SK-N-SH (cell line): ENCODE data around the gene AP3S2. TPM values are rescaled to one million over a fixed set of nuclear protein-coding genes. Genes with fewer than 3 reads are reported as not detected.

Experiments used
- CTCF ChIA-PET: fragments of 300-600, 350-600 bp; formaldehyde crosslinking; extraction: SDS; loops from one replicate; lab custom pipeline; 2021; lab: Yijun Ruan, JAX
- POLR2A ChIA-PET: fragments of 350-600 bp; sonication (Branson Sonifier 250); formaldehyde crosslinking; extraction: SDS; loops from one replicate; lab custom pipeline; 2020; ENCODE audit warnings: antibody characterized with exemption, inconsistent platforms; lab: Yijun Ruan, JAX
- DNase-seq: peaks from one replicate; pipeline ENCODE4 v3.0.0; 2012
- H2AFZ ChIP-seq: fragments of 200-600 bp; sonication (generic); 2 replicates; pipeline ENCODE4 v1.8.1; 2016; ENCODE audit warnings: antibody characterized with exemption, mild to moderate bottlenecking, low read depth
- H3F3A ChIP-seq: fragments of 200-600 bp; sonication (generic); replicated peaks from 2 replicates; pipeline ENCODE3; 2016; ENCODE audit warnings: antibody characterized with exemption, mild to moderate bottlenecking; ENCODE audit not compliant: insufficient read depth
- H3K27ac ChIP-seq, 2 experiments: fragments of 200-500 bp in 1 of 2; fragments of 200-600 bp in 1 of 2; sonication (Bioruptor generic) in 1 of 2; sonication (generic), shearing (Covaris generic) in 1 of 2; 2 replicates each; pipeline versions ENCODE4 v1.5.1 to v1.6.1; 2014 to 2016; ENCODE audit warnings: low read depth in 2 of 2, inconsistent platforms in 1 of 2, low read length in 1 of 2, mild to moderate bottlenecking in 1 of 2, mixed read lengths in 1 of 2
- H3K27me3 ChIP-seq: fragments of 200-600 bp; sonication (generic), shearing (Covaris generic); 2 replicates; pipeline ENCODE4 v1.6.1; 2016; ENCODE audit warnings: mixed run types; ENCODE audit not compliant: insufficient read depth
- H3K36me3 ChIP-seq, 2 experiments: fragments of 200-500 bp in 1 of 2; fragments of 200-600 bp in 1 of 2; sonication (Bioruptor generic) in 1 of 2; sonication (generic) in 1 of 2; replicated peaks in 1 of 2; 2 replicates each; pipeline versions ENCODE3 to v1.5.1; 2014 to 2016; ENCODE audit warnings: low read length in 1 of 2, mild to moderate bottlenecking in 1 of 2; ENCODE audit not compliant: insufficient read depth in 2 of 2, control insufficient read depth in 1 of 2
- H3K4me1 ChIP-seq, 2 experiments: fragments of 200-500 bp in 1 of 2; fragments of 200-600 bp in 1 of 2; sonication (Bioruptor generic) in 1 of 2; sonication (generic), shearing (Covaris generic) in 1 of 2; 2 replicates each; pipeline versions ENCODE4 v1.5.1 to v1.6.1; 2014 to 2016; ENCODE audit warnings: low read depth in 1 of 2, low read length in 1 of 2, mixed run types in 1 of 2; ENCODE audit not compliant: insufficient read depth in 2 of 2, control insufficient read depth in 1 of 2
- H3K4me2 ChIP-seq: fragments of 200-600 bp; sonication (generic), shearing (Covaris generic); 2 replicates; pipeline ENCODE4 v1.6.1; 2017; ENCODE audit warnings: mixed run types
- H3K4me3 ChIP-seq, 2 experiments: fragments of 200-500 bp in 1 of 2; fragments of 200-600 bp in 1 of 2; sonication (Bioruptor generic) in 1 of 2; sonication (generic), shearing (Covaris generic) in 1 of 2; 2 replicates each; pipeline versions ENCODE4 v1.5.1 to v1.8.1; 2014 to 2016; ENCODE audit warnings: low read depth in 2 of 2, inconsistent platforms in 1 of 2, low read length in 1 of 2, mild to moderate bottlenecking in 1 of 2, mixed read lengths in 1 of 2, moderate library complexity in 1 of 2
- H3K79me2 ChIP-seq: fragments of 200-600 bp; sonication (generic); 2 replicates; pipeline ENCODE4 v1.8.1; 2017; ENCODE audit warnings: mild to moderate bottlenecking; ENCODE audit not compliant: insufficient read depth
- H3K9ac ChIP-seq: fragments of 200-600 bp; sonication (generic); 2 replicates; pipeline ENCODE4 v1.6.1; 2017; ENCODE audit warnings: mixed run types
- H3K9me2 ChIP-seq: fragments of 200-600 bp; sonication (generic); 2 replicates; pipeline ENCODE4 v1.6.1; 2017; ENCODE audit warnings: mixed run types
- H3K9me3 ChIP-seq: fragments of 200-600 bp; sonication (generic); 2 replicates; pipeline ENCODE4 v1.6.1; 2017; ENCODE audit warnings: mixed run types, mild to moderate bottlenecking, moderate library complexity
- H4K20me1 ChIP-seq: fragments of 200-600 bp; sonication (generic); 2 replicates; pipeline ENCODE4 v1.6.1; 2017; ENCODE audit warnings: mild to moderate bottlenecking, mixed run types; ENCODE audit not compliant: insufficient read depth
- CHD2 ChIP-seq: fragments of 150-350 bp; IDR thresholded peaks from 2 replicates; pipeline ENCODE4 v1.6.1; 2018; ENCODE audit warnings: low read length; ENCODE audit not compliant: partially characterized antibody
- EZH2phosphoT487 ChIP-seq: fragments of 200-600 bp; sonication (generic); IDR thresholded peaks from 2 replicates; pipeline ENCODE4 v1.6.1; 2017; ENCODE audit warnings: low read depth, mixed run types, mild to moderate bottlenecking, antibody characterized with exemption, moderate library complexity, borderline replicate concordance
- FOSL2 ChIP-seq: IDR thresholded peaks from 2 replicates; pipeline ENCODE4 v1.4.0; 2012; ENCODE audit warnings: low read depth, mild to moderate bottlenecking, moderate library complexity, borderline replicate concordance
- FOXM1 ChIP-seq: IDR thresholded peaks from 2 replicates; pipeline ENCODE4 v1.4.0; 2012; ENCODE audit warnings: low read depth, mild to moderate bottlenecking
- GABPA ChIP-seq: IDR thresholded peaks from 2 replicates; pipeline ENCODE4 v1.4.0; 2012; ENCODE audit warnings: low read depth, mild to moderate bottlenecking
- GATA2 ChIP-seq: sonication (generic); formaldehyde crosslinking; IDR thresholded peaks from 2 replicates; pipeline ENCODE4 v1.5.0; 2020; ENCODE audit warnings: mild to moderate bottlenecking, missing genetic modification reagents
- MEF2A ChIP-seq: IDR thresholded peaks from 2 replicates; pipeline ENCODE4 v1.4.0; 2012; ENCODE audit warnings: low read depth, borderline replicate concordance
- MXI1 ChIP-seq: IDR thresholded peaks from 2 replicates; pipeline ENCODE4 v1.6.1; 2012; ENCODE audit warnings: mild to moderate bottlenecking, low read depth, low read length, improper control_type of control experiment
- NRF1 ChIP-seq: IDR thresholded peaks from 2 replicates; pipeline ENCODE4 v1.6.1; 2012; ENCODE audit warnings: low read depth, mild to moderate bottlenecking, low read length
- POLR2AphosphoS5 ChIP-seq: IDR thresholded peaks from 2 replicates; pipeline ENCODE4 v1.6.1; 2012; ENCODE audit warnings: low read depth, low read length
- RFX5 ChIP-seq: IDR thresholded peaks from 2 replicates; pipeline ENCODE4 v1.6.1; 2012; ENCODE audit warnings: mild to moderate bottlenecking, improper control_type of control experiment, low read length
- RXRA ChIP-seq: IDR thresholded peaks from 2 replicates; pipeline ENCODE4 v1.4.0; 2012; ENCODE audit warnings: low read depth, mild to moderate bottlenecking, borderline replicate concordance
- SIN3A ChIP-seq: IDR thresholded peaks from 2 replicates; pipeline ENCODE4 v1.6.1; 2012; ENCODE audit warnings: low read depth, mild to moderate bottlenecking, low read length, moderate library complexity, borderline replicate concordance
- SMC3 ChIP-seq: IDR thresholded peaks from 2 replicates; pipeline ENCODE4 v1.6.1; 2012; ENCODE audit warnings: low read depth, low read length, improper control_type of control experiment
- TCF12 ChIP-seq: IDR thresholded peaks from 2 replicates; pipeline ENCODE4 v1.4.0; 2012
- TEAD4 ChIP-seq: IDR thresholded peaks from 2 replicates; pipeline ENCODE4 v1.4.0; 2012; ENCODE audit warnings: mild to moderate bottlenecking, borderline replicate concordance; ENCODE audit not compliant: insufficient read depth
- WGBS: methylation state at CpG from one replicate; pipeline ENCODE4 v1.1.6; 2017; ENCODE audit warnings: low lambda C conversion rate; 5-methylcytosine and 5-hydroxymethylcytosine counted together
- polyA plus RNA-seq, 3 experiments: library from polyadenylated mRNA; depleted of rRNA; stranded (reverse); fragments of >200 nt; gene quantifications; 2 replicates each; pipeline ENCODE4 v1.2.3, GENCODE V29; 2012
- TF ChIP-seq, protein P1 (sequence below): IDR thresholded peaks from 2 replicates; pipeline ENCODE4 v1.4.0; 2012; ENCODE audit warnings: low read depth, borderline replicate concordance
- TF ChIP-seq, protein P2 (sequence below): IDR thresholded peaks from 2 replicates; pipeline ENCODE4; 2012
- TF ChIP-seq, protein P3 (sequence below): fragments of 150-350 bp; IDR thresholded peaks from 2 replicates; pipeline ENCODE4 v1.6.1; 2016; ENCODE audit warnings: mild to moderate bottlenecking, low read depth, low read length
- TF ChIP-seq, protein P4 (sequence below): fragments of 200-600 bp; sonication (generic); IDR thresholded peaks from 2 replicates; pipeline ENCODE4 v1.6.1; 2017; ENCODE audit warnings: antibody characterized with exemption, mild to moderate bottlenecking, moderate library complexity

AP3S2 gene
- polyA plus RNA-seq, 1 of the 3 experiments (the other 2 are of a cell fraction) = 11.9 TPM

DNA sequence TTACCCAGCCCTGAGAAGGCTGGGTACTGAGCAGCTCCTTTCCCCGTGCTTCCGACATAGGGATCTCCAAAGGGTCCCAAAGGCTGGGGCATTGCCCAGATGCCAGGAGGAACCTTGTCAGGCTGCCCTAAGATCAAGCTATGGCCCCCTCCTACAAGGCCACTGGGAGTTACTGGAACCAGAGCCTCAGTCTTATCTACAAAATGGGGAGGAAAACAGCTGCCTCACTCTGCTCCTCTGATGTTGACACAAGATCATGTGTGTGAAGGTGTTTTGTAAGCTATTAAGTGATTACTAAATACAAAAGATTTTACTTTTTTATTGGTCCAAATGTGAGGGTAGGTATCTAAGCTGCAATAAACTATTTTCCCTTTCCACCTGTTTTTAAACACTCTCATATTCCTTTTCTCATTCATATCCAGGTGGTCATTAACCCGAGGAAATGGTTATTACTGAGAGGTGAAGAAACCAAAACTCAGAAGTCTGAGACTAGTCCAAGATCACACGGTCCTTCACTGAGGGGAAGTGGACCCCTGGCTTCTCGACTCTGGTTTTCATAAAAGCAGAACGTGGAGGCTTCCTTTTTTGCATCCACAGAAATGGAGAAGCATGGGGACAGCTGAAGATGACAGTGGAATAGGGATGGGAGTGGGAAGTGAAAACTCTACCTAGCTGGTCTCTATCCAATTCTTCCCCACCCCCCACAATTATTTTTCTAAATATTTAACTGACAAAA is 17.3 kb upstream of the AP3S2 start:
- ChIA-PET POLR2A (interaction anchor here (1.3 kb wide), 1 partner anchor 17 kb away, joined by 3 read pairs; the partner anchor contains the start of gene AP3S2), CTCF (interaction anchor here (0.7 to 1.6 kb wide), 6 partner anchors 17 to 176 kb away, joined by 3 to 5 read pairs (median 4); partner anchors contain the start of gene AP3S2)
- H3K4me2 ChIP-seq = no peak overlapping the region

DNA sequence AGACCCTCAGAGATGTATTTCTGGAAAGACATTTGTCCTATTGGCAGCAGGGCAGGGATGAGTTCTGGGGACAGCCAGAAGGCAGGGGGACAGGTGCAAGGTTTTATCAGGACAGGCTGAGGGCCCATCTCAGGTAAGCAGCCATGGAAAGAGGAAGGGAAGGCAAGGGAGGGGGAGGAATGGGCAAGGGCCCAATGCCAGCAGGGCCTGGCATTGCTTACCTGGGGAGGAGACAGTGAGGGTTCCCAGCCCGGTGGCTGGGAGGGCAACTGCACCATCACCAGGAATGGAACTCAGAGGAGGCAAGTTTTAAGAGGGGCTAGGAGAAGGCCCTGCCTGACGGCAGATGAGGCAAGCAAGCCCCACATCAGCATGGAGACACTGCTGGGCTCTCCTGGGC is 15.8 kb upstream of the AP3S2 start:
- H3K4me1 ChIP-seq = peaks cover 0 to 8% of the 10 kb centered on the region in 2 experiments; a peak in 1 of 4 replicates
- no peak overlapping the region for H2AFZ ChIP-seq
- H3K27ac ChIP-seq = no peak overlapping the region
- H3K4me2 ChIP-seq = no peak overlapping the region
- ChIA-PET POLR2A (no interaction called here), CTCF (interaction anchor here (1.5 to 1.6 kb wide), 2 partner anchors 16 to 161 kb away, joined by 3 read pairs; partner anchors contain the start of gene AP3S2)
- H3F3A ChIP-seq = no peaks in the 10 kb centered on the region
- no peaks in the 10 kb centered on the region for H3K27me3 ChIP-seq
- no peaks in the 10 kb centered on the region for H3K9me2 ChIP-seq
- no peak overlapping the region for H3K9ac ChIP-seq
- H3K4me3 ChIP-seq = no peak overlapping the region
- H3K79me2 ChIP-seq = peaks cover 3% of the 10 kb centered on the region; the same call in 1 of the 2 replicates
- 92% methylated on average over 1 of the region's 2 CpGs for WGBS
- DNase-seq = no peak
- no peaks in the 10 kb centered on the region for H4K20me1 ChIP-seq
- H3K36me3 ChIP-seq = no peaks in the 10 kb centered on the region
- no peaks in the 10 kb centered on the region for H3K9me3 ChIP-seq
- TF ChIP-seq RFX5 = no peak
- TF ChIP-seq GABPA = no peak
- TF ChIP-seq POLR2AphosphoS5 = no peak
- TF ChIP-seq RXRA = no peak
- no peak for TF ChIP-seq TEAD4
- TF ChIP-seq, protein P1, sequence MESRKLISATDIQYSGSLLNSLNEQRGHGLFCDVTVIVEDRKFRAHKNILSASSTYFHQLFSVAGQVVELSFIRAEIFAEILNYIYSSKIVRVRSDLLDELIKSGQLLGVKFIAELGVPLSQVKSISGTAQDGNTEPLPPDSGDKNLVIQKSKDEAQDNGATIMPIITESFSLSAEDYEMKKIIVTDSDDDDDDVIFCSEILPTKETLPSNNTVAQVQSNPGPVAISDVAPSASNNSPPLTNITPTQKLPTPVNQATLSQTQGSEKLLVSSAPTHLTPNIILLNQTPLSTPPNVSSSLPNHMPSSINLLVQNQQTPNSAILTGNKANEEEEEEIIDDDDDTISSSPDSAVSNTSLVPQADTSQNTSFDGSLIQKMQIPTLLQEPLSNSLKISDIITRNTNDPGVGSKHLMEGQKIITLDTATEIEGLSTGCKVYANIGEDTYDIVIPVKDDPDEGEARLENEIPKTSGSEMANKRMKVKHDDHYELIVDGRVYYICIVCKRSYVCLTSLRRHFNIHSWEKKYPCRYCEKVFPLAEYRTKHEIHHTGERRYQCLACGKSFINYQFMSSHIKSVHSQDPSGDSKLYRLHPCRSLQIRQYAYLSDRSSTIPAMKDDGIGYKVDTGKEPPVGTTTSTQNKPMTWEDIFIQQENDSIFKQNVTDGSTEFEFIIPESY = no peak
- TF ChIP-seq MEF2A = no peak
- no peak for TF ChIP-seq SMC3
- no peak for TF ChIP-seq SIN3A
- TF ChIP-seq MXI1 = no peak
- TF ChIP-seq NRF1 = no peak
- TF ChIP-seq TCF12 = no peak
- TF ChIP-seq, protein P2, sequence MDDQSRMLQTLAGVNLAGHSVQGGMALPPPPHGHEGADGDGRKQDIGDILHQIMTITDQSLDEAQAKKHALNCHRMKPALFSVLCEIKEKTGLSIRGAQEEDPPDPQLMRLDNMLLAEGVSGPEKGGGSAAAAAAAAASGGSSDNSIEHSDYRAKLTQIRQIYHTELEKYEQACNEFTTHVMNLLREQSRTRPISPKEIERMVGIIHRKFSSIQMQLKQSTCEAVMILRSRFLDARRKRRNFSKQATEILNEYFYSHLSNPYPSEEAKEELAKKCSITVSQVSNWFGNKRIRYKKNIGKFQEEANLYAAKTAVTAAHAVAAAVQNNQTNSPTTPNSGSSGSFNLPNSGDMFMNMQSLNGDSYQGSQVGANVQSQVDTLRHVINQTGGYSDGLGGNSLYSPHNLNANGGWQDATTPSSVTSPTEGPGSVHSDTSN = no peak
- TF ChIP-seq FOSL2 = no peak

More for the DNA sequence above, 17.3 kb upstream of the AP3S2 start:
- peaks cover 0 to 8% of the 10 kb centered on the region in 2 experiments; a peak in 1 of 4 replicates for H3K4me1 ChIP-seq
- no peak for DNase-seq
- no peaks in the 10 kb centered on the region for H3K27me3 ChIP-seq
- H3K9ac ChIP-seq = no peak overlapping the region
- H3K36me3 ChIP-seq = no peaks in the 10 kb centered on the region
- H3K27ac ChIP-seq = no peak overlapping the region
- no peaks in the 10 kb centered on the region for H3K9me3 ChIP-seq
- TF ChIP-seq, protein P3, sequence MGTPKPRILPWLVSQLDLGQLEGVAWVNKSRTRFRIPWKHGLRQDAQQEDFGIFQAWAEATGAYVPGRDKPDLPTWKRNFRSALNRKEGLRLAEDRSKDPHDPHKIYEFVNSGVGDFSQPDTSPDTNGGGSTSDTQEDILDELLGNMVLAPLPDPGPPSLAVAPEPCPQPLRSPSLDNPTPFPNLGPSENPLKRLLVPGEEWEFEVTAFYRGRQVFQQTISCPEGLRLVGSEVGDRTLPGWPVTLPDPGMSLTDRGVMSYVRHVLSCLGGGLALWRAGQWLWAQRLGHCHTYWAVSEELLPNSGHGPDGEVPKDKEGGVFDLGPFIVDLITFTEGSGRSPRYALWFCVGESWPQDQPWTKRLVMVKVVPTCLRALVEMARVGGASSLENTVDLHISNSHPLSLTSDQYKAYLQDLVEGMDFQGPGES = no peak
- TF ChIP-seq EZH2phosphoT487 (no peak), FOXM1 (no peak), POLR2AphosphoS5 (no peak), CHD2 (no peak), GATA2 (CRISPR knock-in tag) (no peak), FOSL2 (no peak)
- TF ChIP-seq, protein P4, sequence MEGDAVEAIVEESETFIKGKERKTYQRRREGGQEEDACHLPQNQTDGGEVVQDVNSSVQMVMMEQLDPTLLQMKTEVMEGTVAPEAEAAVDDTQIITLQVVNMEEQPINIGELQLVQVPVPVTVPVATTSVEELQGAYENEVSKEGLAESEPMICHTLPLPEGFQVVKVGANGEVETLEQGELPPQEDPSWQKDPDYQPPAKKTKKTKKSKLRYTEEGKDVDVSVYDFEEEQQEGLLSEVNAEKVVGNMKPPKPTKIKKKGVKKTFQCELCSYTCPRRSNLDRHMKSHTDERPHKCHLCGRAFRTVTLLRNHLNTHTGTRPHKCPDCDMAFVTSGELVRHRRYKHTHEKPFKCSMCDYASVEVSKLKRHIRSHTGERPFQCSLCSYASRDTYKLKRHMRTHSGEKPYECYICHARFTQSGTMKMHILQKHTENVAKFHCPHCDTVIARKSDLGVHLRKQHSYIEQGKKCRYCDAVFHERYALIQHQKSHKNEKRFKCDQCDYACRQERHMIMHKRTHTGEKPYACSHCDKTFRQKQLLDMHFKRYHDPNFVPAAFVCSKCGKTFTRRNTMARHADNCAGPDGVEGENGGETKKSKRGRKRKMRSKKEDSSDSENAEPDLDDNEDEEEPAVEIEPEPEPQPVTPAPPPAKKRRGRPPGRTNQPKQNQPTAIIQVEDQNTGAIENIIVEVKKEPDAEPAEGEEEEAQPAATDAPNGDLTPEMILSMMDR = no peak
- H2AFZ ChIP-seq = no peak overlapping the region
- H3F3A ChIP-seq = no peaks in the 10 kb centered on the region
- no peaks in the 10 kb centered on the region for H3K9me2 ChIP-seq
- no peaks in the 10 kb centered on the region for H4K20me1 ChIP-seq
- H3K79me2 ChIP-seq = peaks cover 3% of the 10 kb centered on the region; the same call in 1 of the 2 replicates
- no peak overlapping the region for H3K4me3 ChIP-seq
- 96% methylated on average over 6 of the region's 6 CpGs for WGBS
